Measurements from ENCODE around the gene LSM14B. TPM values are rescaled to one million over a fixed set of nuclear protein-coding genes. Genes with fewer than 3 reads are reported as not detected.

LSM14B gene
- total RNA-seq, 1 experiment from 2014 or later, result 72.5 TPM

DNA sequence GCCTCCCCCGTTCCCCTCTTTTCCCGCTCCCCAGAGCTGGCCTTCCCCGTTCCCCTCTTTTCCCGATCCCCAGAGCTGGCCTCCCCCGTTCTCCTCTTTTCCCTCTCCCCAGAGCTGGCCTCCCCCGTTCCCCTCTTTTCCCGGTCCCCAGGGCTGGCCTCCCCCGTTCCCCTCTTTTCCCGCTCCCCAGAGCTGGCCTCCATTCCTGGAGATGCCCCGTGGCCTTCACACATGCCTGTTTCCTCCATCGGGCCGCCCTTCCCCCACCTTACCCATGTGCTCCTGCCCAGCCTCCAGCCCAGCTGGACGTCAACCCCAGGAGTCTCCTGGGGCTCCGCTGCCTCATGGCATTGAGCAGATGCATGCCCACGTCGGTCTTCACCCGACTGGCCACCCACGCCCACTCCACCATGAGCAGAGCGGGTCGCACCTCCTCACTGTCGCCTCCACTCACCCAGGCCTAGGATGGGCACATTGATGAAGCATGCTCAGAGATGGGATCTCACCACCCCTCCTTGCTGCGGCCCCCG lies 29.6 kb downstream of the LSM14B start:
- no peaks in the 10 kb centered on the region for H3K4me1 ChIP-seq (ENCODE audit: insufficient read depth, low read length, poor library complexity, severe bottlenecking)
- H3K4me3 ChIP-seq (ENCODE audit: low read depth, low read length, poor library complexity, severe bottlenecking), result no peak overlapping the region
- intact Hi-C loops (cut with micrococcal nuclease; ENCODE audit: unreplicated experiment), result no loop called here
- ChIA-PET POLR2A (ENCODE audit: low non-redundant PET) (no interaction called here), CTCF (no interaction called here)
- H3K9me3 ChIP-seq (ENCODE audit: low read depth, low read length, poor library complexity, severe bottlenecking), result no peaks in the 10 kb centered on the region
- no TSS peak for BruUV-seq (replicated peaks)
- no peak overlapping the region for H3K27ac ChIP-seq (ENCODE audit: low read depth, low read length, poor library complexity, severe bottlenecking)
- TF ChIP-seq EZH2 (IDR thresholded peaks at IDR 0.05; ENCODE audit: borderline replicate concordance, low read depth, low read length, poor library complexity, severe bottlenecking), result no peak
- TF ChIP-seq, protein P1, sequence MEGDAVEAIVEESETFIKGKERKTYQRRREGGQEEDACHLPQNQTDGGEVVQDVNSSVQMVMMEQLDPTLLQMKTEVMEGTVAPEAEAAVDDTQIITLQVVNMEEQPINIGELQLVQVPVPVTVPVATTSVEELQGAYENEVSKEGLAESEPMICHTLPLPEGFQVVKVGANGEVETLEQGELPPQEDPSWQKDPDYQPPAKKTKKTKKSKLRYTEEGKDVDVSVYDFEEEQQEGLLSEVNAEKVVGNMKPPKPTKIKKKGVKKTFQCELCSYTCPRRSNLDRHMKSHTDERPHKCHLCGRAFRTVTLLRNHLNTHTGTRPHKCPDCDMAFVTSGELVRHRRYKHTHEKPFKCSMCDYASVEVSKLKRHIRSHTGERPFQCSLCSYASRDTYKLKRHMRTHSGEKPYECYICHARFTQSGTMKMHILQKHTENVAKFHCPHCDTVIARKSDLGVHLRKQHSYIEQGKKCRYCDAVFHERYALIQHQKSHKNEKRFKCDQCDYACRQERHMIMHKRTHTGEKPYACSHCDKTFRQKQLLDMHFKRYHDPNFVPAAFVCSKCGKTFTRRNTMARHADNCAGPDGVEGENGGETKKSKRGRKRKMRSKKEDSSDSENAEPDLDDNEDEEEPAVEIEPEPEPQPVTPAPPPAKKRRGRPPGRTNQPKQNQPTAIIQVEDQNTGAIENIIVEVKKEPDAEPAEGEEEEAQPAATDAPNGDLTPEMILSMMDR (conservative IDR thresholded peaks at IDR 0.05; ENCODE audit: low read depth, low read length), result no peak
- no peaks in the 10 kb centered on the region for H3K27me3 ChIP-seq (replicated peaks; ENCODE audit: insufficient read depth, low read depth, low read length, poor library complexity)
- peaks cover 9% of the 10 kb centered on the region for H3K36me3 ChIP-seq (ENCODE audit: insufficient read depth, low read length, poor library complexity, severe bottlenecking)
- no peak for DNase-seq (ENCODE audit: low spot score)

DNA sequence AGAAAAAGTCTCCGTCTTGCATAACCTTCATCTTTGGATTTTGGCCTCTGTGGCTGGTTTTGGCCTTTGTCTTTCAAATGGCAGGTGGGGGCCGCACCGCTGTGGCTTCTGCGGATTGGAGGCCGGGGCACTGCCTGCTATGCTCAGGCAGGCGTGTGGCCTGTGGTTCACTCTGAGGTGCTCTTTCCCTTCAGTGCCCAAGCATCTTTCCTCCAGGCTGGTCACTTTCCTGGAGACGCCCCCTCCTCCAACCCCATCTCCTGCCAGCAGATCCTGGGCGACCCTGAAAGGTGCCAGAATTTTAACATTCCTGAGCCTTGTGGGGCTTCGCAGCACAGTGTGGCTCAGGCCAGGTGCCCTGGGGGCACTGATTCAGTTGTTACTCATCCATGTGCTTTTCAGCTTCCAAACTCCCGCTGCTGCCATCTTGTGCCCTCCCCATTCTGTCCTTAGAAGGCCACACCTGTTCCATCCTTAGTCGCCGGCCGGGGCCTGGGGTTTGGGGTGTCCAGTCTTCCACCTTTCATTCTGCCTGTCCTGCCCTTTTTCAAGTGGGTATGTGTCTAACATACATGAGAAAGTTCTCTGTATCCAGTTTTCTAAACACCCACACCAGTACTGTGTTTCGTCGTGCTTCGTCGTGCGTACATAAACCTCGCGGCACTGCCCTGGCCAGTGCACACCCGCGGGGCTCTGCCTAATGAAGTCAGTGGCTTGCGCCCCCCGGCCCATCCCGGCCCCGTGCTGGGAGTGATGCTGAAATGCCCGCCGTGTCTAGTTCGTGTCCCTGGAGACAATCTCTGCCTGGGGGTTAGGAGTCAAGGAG lies 33.4 kb downstream of the LSM14B start:
- peak overlapping the region; percentile 50 for H3K27ac ChIP-seq (ENCODE audit: low read depth, low read length, poor library complexity, severe bottlenecking)
- no peaks in the 10 kb centered on the region for H3K4me1 ChIP-seq (ENCODE audit: insufficient read depth, low read length, poor library complexity, severe bottlenecking)
- H3K4me3 ChIP-seq (ENCODE audit: low read depth, low read length, poor library complexity, severe bottlenecking), result no peak overlapping the region
- POLR2A ChIA-PET (ENCODE audit: low non-redundant PET), result no interaction called here
- intact Hi-C loops (cut with micrococcal nuclease; ENCODE audit: unreplicated experiment), result no loop called here
- no TSS peak for BruUV-seq (replicated peaks)
- peaks cover 15% of the 10 kb centered on the region for H3K36me3 ChIP-seq (ENCODE audit: insufficient read depth, low read length, poor library complexity, severe bottlenecking)
- H3K27me3 ChIP-seq (replicated peaks; ENCODE audit: insufficient read depth, low read depth, low read length, poor library complexity), result no peaks in the 10 kb centered on the region
- TF ChIP-seq, protein P1 (conservative IDR thresholded peaks at IDR 0.05; ENCODE audit: low read depth, low read length), result no peak
- no peak for TF ChIP-seq EZH2 (IDR thresholded peaks at IDR 0.05; ENCODE audit: borderline replicate concordance, low read depth, low read length, poor library complexity, severe bottlenecking)
- DNase-seq (ENCODE audit: low spot score), result no peak
- CTCF ChIA-PET, result no interaction called here
- no peaks in the 10 kb centered on the region for H3K9me3 ChIP-seq (ENCODE audit: low read depth, low read length, poor library complexity, severe bottlenecking)

DNA sequence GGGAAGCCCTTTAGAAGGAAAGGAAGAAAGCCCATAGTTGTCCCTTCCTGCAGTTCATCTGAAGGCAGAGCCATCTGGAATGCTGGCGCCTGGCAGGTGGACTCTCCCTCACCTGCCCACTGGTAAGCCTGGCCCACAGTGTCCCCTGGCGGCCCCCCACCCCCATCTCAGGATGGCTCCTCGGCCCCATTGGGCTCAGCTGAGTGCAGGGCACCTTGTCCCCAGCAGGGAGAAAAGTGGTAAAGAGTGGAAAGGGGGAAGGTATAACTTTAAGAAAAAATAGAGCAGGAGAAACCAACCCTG lies 33.9 kb downstream of the LSM14B start:
- BruUV-seq (replicated peaks), result no TSS peak
- Histone ChIP-seq H3K9me3 (ENCODE audit: low read depth, low read length, poor library complexity, severe bottlenecking) (no peaks in the 10 kb centered on the region), H3K4me3 (ENCODE audit: low read depth, low read length, poor library complexity, severe bottlenecking) (no peak overlapping the region), H3K27ac (ENCODE audit: low read depth, low read length, poor library complexity, severe bottlenecking) (peak overlapping the region; percentile 50), H3K27me3 (replicated peaks; ENCODE audit: insufficient read depth, low read depth, low read length, poor library complexity) (no peaks in the 10 kb centered on the region), H3K36me3 (ENCODE audit: insufficient read depth, low read length, poor library complexity, severe bottlenecking) (peaks cover 19% of the 10 kb centered on the region), H3K4me1 (ENCODE audit: insufficient read depth, low read length, poor library complexity, severe bottlenecking) (no peaks in the 10 kb centered on the region)
- intact Hi-C loops (cut with micrococcal nuclease; ENCODE audit: unreplicated experiment), result no loop called here
- CTCF ChIA-PET, result interaction anchor here (0.6 to 1.0 kb wide), 2 partner anchors 134 to 145 kb away, joined by 3 to 5 read pairs; no protein-coding TSS in a partner anchor
- TF ChIP-seq, protein P1 (conservative IDR thresholded peaks at IDR 0.05; ENCODE audit: low read depth, low read length), result no peak
- no peak for TF ChIP-seq EZH2 (IDR thresholded peaks at IDR 0.05; ENCODE audit: borderline replicate concordance, low read depth, low read length, poor library complexity, severe bottlenecking)
- POLR2A ChIA-PET (ENCODE audit: low non-redundant PET), result no interaction called here
- no peak for DNase-seq (ENCODE audit: low spot score)
